PC-9 (cell line): Measurements from ENCODE around the gene SMYD2.

Source experiments
- EZH2 ChIP-seq: fragments of 200-600 bp; sonication (generic); IDR thresholded peaks from 2 replicates; pipeline ENCODE4 v1.8.0; 2017; ENCODE audit warnings: antibody characterized with exemption, low read depth
- TF ChIP-seq, protein P1 (sequence below): fragments of 200-600 bp; sonication (generic); conservative IDR thresholded peaks from 2 replicates; pipeline ENCODE4 v1.6.1; 2017; ENCODE audit warnings: mixed run types, antibody characterized with exemption, mild to moderate bottlenecking, moderate library complexity

DNA sequence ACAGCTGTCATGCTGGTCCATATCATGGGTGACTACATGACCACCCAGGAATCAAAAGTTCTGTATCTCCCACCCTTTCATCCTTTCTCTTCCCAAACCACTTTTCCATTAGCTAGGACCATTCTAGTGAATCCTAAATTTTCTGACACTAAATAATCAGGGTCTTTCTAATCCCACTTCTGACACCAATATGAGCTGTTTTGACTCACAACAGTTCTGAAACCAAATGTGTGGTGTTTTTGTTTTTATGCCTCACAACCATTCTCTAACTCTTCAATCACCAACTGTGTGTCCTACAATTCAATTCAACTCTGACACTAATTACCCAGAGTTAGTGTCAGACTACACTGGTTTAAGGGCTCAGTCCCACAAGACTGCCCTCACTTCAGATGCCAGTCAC, 63.9 kb downstream of the SMYD2 start:
- TF ChIP-seq, protein P1, sequence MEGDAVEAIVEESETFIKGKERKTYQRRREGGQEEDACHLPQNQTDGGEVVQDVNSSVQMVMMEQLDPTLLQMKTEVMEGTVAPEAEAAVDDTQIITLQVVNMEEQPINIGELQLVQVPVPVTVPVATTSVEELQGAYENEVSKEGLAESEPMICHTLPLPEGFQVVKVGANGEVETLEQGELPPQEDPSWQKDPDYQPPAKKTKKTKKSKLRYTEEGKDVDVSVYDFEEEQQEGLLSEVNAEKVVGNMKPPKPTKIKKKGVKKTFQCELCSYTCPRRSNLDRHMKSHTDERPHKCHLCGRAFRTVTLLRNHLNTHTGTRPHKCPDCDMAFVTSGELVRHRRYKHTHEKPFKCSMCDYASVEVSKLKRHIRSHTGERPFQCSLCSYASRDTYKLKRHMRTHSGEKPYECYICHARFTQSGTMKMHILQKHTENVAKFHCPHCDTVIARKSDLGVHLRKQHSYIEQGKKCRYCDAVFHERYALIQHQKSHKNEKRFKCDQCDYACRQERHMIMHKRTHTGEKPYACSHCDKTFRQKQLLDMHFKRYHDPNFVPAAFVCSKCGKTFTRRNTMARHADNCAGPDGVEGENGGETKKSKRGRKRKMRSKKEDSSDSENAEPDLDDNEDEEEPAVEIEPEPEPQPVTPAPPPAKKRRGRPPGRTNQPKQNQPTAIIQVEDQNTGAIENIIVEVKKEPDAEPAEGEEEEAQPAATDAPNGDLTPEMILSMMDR: no peak
- no peak for TF ChIP-seq EZH2
